CD4-positive, alpha-beta memory T cell (primary cell): ENCODE results near the gene PPP4R3A. TPM values are rescaled to one million over a fixed set of nuclear protein-coding genes. Genes with fewer than 3 reads are reported as not detected.
A peak's percentile ranks its signal among the peaks of the same experiment; 100 is the strongest.

Experiments used
- CTCF ChIA-PET: fragments of 350-600 bp; sonication (Branson Sonifier 250); formaldehyde crosslinking; loops from one replicate; lab custom pipeline; 2021; ENCODE audit warnings: inconsistent platforms; ENCODE audit not compliant: partially characterized antibody; lab: Charles Lee
- POLR2A ChIA-PET: fragments of 350-600 bp; sonication (Branson Sonifier 250); formaldehyde crosslinking; loops from one replicate; lab custom pipeline; 2021; ENCODE audit not compliant: partially characterized antibody; lab: Charles Lee
- DNase-seq, 5 donors: peaks; one replicate each; pipeline versions ENCODE4 v3.0.0 to v3.0.0-alpha.2; 2020 to 2022; ENCODE audit warnings: mixed read lengths in 1 of 5
- H3K27ac ChIP-seq: one replicate; pipeline ENCODE4 v1.7.0; 2013; ENCODE audit warnings: low read depth, low read length
- H3K27me3 ChIP-seq: 2 replicates; pipeline ENCODE4 v1.7.0; 2013; ENCODE audit warnings: mild to moderate bottlenecking, low read length, moderate library complexity; ENCODE audit not compliant: insufficient read depth
- H3K36me3 ChIP-seq: 2 replicates; pipeline ENCODE4 v1.7.0; 2013; ENCODE audit warnings: mild to moderate bottlenecking, low read length, moderate library complexity; ENCODE audit not compliant: insufficient read depth
- H3K4me1 ChIP-seq: 2 replicates; pipeline ENCODE4 v1.7.0; 2013; ENCODE audit warnings: mild to moderate bottlenecking, low read length, moderate library complexity; ENCODE audit not compliant: insufficient read depth
- H3K4me3 ChIP-seq, 2 donors: one replicate each; pipeline ENCODE4 v1.7.0; 2013; ENCODE audit warnings: low read length in 2 of 2, mild to moderate bottlenecking in 1 of 2
- H3K9me3 ChIP-seq, 2 donors: one replicate each; pipeline ENCODE4 v1.7.0; 2013; ENCODE audit warnings: low read length in 2 of 2, control low read depth in 1 of 2; ENCODE audit not compliant: control insufficient read depth in 1 of 2
- H3K27ac Mint-ChIP-seq, 7 donors: one replicate each; pipeline ENCODE4 v1.8.0; 2020 to 2021; ENCODE audit warnings: mixed read lengths in 7 of 7, mild to moderate bottlenecking in 6 of 7, inconsistent platforms in 3 of 7, moderate library complexity in 3 of 7
- H3K27me3 Mint-ChIP-seq, 2 donors: one replicate each; pipeline ENCODE4 v1.8.0; 2020 to 2021; ENCODE audit warnings: mixed read lengths in 2 of 2
- H3K36me3 Mint-ChIP-seq, 2 donors: one replicate each; pipeline ENCODE4 v1.8.0; 2020 to 2021; ENCODE audit warnings: mixed read lengths in 2 of 2, inconsistent platforms in 1 of 2, mild to moderate bottlenecking in 1 of 2
- H3K4me1 Mint-ChIP-seq, 4 donors: one replicate each; pipeline ENCODE4 v1.8.0; 2020 to 2021; ENCODE audit warnings: mixed read lengths in 4 of 4, mild to moderate bottlenecking in 1 of 4
- H3K4me3 Mint-ChIP-seq, 8 donors: one replicate each; pipeline ENCODE4 v1.8.0; 2020 to 2021; ENCODE audit warnings: mixed read lengths in 8 of 8, mild to moderate bottlenecking in 7 of 8, moderate library complexity in 6 of 8, inconsistent platforms in 3 of 8
- H3K9me3 Mint-ChIP-seq, 8 donors: one replicate each; pipeline ENCODE4 v1.8.0; 2020 to 2021; ENCODE audit warnings: mixed read lengths in 8 of 8, mild to moderate bottlenecking in 5 of 8, inconsistent platforms in 3 of 8, moderate library complexity in 1 of 8
- intact Hi-C: fragments of 100-400 bp; cut with micrococcal nuclease; formaldehyde crosslinking; loops from one replicate; pipeline ENCODE4 v1.15.1; 2023
- polyA plus RNA-seq, 2 donors: library from polyadenylated mRNA; unstranded; fragments of 300-500 nt; fragmentation: Illumina TruSeq; gene quantifications; one replicate each; pipeline ENCODE4 v1.2.3, GENCODE V29; 2021
- total RNA-seq, 2 experiments: library from RNA; stranded (reverse); gene quantifications; one replicate each; pipeline ENCODE4 v1.2.3, GENCODE V29; 2021

Gene PPP4R3A
- total and polyA plus RNA-seq, 4 experiments from 2014 or later, result 58.7 to 169 (median 146) TPM

DNA sequence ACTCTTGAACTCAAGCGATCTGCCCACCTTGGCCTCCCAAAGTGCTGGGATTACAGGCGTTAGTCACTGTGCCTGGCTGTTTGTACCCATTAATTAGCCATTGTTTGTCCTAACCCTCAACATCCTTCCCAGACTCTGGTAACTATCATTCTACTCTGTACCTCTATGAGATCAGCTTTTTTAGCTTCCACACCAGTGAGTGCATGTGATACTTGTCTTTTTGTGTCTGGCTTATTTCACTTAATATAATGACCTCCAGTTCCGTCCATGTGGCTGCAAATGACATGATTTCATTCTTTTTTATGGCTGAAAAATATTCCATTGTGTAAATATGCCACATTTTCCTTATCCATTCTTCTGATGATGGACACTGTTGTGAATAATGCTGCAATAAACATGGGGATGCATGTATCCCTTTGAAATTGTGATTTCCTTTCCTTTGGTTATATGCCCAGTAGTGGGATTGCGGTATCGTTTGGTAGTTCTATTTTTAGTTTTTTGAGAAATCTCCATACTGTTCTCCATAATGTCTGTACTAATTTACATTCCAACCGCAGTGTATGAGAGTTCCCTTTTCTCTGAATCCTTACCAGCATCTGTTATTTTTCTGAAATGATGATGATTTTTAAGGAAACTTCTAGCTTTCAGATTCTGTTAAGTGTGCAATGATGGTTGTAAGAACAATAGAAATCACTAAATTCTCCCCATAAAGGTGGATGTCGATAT, 6.7 kb upstream of the PPP4R3A start:
- CTCF ChIA-PET, result interaction anchor here (1.4 kb wide), 1 partner anchor 395 kb away, joined by 3 read pairs; no protein-coding TSS in a partner anchor
- Mint-ChIP-seq H3K27me3 (peaks cover 2% of the 10 kb centered on the region in 2 donors), H3K27ac (peak overlapping the region in 2 of 7 donors; percentile 42 to 50), H3K9me3 (peaks cover 0 to 5% (median under 1%) of the 10 kb centered on the region in 8 donors), H3K36me3 (peaks cover 0 to under 1% of the 10 kb centered on the region in 2 donors), H3K4me3 (no peak overlapping the region), H3K4me1 (no peaks in the 10 kb centered on the region)
- H3K36me3 ChIP-seq, result no peaks in the 10 kb centered on the region
- H3K4me1 ChIP-seq, result no peaks in the 10 kb centered on the region
- intact Hi-C loops, result no loop called here
- H3K27me3 ChIP-seq, result no peaks in the 10 kb centered on the region
- H3K27ac ChIP-seq, result no peak overlapping the region
- POLR2A ChIA-PET, result no interaction called here
- H3K4me3 ChIP-seq, result no peak overlapping the region
- no peak for DNase-seq
- no peaks in the 10 kb centered on the region for H3K9me3 ChIP-seq

DNA sequence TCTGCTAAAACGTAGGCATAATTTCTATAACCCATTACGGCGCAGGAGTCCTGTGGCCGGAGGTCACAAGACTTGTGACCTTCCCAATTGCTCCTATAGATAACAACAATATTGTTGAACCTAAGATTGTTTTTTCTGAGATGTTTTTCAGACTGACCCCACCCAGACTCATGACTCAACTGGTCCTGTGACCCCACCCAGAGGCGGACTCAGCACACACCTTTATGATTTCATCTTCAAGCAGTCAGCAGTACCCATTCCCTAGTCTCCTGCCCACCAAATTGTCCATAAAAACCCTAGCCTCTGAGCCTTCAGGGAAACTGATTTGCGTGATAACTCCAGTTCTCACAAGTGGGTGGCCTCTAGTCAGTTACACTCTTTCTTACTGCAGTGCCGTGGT, 5.9 kb upstream of the PPP4R3A start:
- intact Hi-C loops, result no loop called here

DNA sequence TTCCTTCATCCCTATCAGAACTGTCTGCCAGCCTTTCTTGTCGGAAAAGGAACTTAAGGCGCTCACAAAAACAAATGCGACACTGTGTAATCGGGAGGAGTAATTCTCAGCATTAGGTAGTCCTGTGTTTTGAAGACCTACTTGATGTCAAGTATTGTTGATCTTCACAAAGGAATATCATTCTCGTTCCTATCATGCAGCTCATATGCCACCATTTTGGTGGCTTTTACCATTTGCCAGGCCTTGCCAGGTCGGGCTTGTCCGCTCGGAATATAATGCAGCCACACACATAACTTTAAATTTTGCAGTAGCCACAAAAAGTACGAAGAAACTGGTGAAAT, 903 bp upstream of the PPP4R3A start:
- POLR2A ChIA-PET, result interaction anchor here (1.0 to 3.5 kb wide), 5 partner anchors 12 to 753 kb away, joined by 3 to 24 read pairs (median 3); partner anchors contain the start of genes CPSF2, NDUFB1 and TRIP11

More for the DNA sequence above, 5.9 kb upstream of the PPP4R3A start:
- no peak for DNase-seq
- H3K36me3 Mint-ChIP-seq, result no peaks in the 10 kb centered on the region
- Histone ChIP-seq H3K4me3 (no peak overlapping the region), H3K4me1 (peaks cover 5% of the 10 kb centered on the region), H3K9me3 (no peaks in the 10 kb centered on the region), H3K27ac (no peak overlapping the region), H3K27me3 (no peaks in the 10 kb centered on the region), H3K36me3 (no peaks in the 10 kb centered on the region)
- peaks cover 2% of the 10 kb centered on the region in 2 donors for H3K27me3 Mint-ChIP-seq
- H3K4me3 Mint-ChIP-seq, result no peak overlapping the region
- peaks cover 0 to 4% (median 0%) of the 10 kb centered on the region in 8 donors for H3K9me3 Mint-ChIP-seq
- ChIA-PET CTCF (interaction anchor here (1.4 kb wide), 1 partner anchor 396 kb away, joined by 3 read pairs; no protein-coding TSS in a partner anchor), POLR2A (no interaction called here)
- peaks cover 2 to 3% (median 3%) of the 10 kb centered on the region in 4 donors for H3K4me1 Mint-ChIP-seq
- peak overlapping the region in 2 of 7 donors; percentile 22 to 62 for H3K27ac Mint-ChIP-seq

DNA sequence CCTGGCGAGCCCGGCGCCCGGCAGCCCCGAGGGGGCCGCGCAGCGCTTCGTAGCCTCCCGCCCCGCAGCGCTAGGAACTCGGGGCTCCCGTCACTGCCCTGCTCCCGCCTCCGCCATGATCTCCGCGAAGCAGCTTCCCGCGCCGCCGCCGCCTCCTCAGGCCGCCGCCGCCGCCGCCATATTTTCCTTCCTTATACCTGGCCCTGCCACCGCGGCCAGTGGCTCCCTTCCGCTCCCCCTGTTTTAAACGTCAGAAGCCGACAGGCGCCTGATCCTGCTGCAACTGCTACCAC, 286 bp downstream of the PPP4R3A start:
- Mint-ChIP-seq H3K4me3 (peak overlapping the region; percentile 95 to 100 (median 100)), H3K36me3 (peaks cover 19 to 41% of the 10 kb centered on the region in 2 donors), H3K9me3 (no peaks in the 10 kb centered on the region), H3K27ac (peak overlapping the region; percentile 99 to 100 (median 100)), H3K27me3 (no peaks in the 10 kb centered on the region), H3K4me1 (peaks cover 23 to 50% (median 33%) of the 10 kb centered on the region in 4 donors)
- Histone ChIP-seq H3K36me3 (no peaks in the 10 kb centered on the region), H3K4me1 (peaks cover 43% of the 10 kb centered on the region), H3K27ac (peak overlapping the region; percentile 99), H3K4me3 (peak overlapping the region; percentile 29 to 88), H3K9me3 (no peaks in the 10 kb centered on the region), H3K27me3 (no peaks in the 10 kb centered on the region)
- intact Hi-C loops, result loop anchor here (1.0 to 5.0 kb wide), 6 partner anchors 186 to 1128 kb away; partner anchors contain the start of genes ATXN3, CPSF2, NDUFB1 and TRIP11
- CTCF ChIA-PET, result interaction anchor here (0.6 kb wide), 1 partner anchor 190 kb away, joined by 4 read pairs; no protein-coding TSS in a partner anchor
- POLR2A ChIA-PET, result interaction anchor here (0.6 to 3.5 kb wide), 25 partner anchors 8 to 1127 kb away, joined by 3 to 24 read pairs (median 4); partner anchors contain the start of genes ATXN3, CPSF2, DGLUCY and NDUFB1
- no peak for DNase-seq

More for the DNA sequence above, 903 bp upstream of the PPP4R3A start:
- DNase-seq, result no peak
- H3K9me3 ChIP-seq, result no peaks in the 10 kb centered on the region
- H3K4me3 Mint-ChIP-seq, result peak overlapping the region; percentile 95 to 100 (median 100)
- intact Hi-C loops, result loop anchor here (2.0 to 5.0 kb wide), 3 partner anchors 352 to 1129 kb away; partner anchors contain the start of genes CPSF2 and NDUFB1
- H3K4me3 ChIP-seq, result peak overlapping the region; percentile 31 to 88
- CTCF ChIA-PET, result no interaction called here
- no peaks in the 10 kb centered on the region for H3K9me3 Mint-ChIP-seq
- peaks cover 0 to 1% of the 10 kb centered on the region in 2 donors for H3K27me3 Mint-ChIP-seq
- H3K4me1 ChIP-seq, result peaks cover 31% of the 10 kb centered on the region
- H3K36me3 Mint-ChIP-seq, result peaks cover 17 to 31% of the 10 kb centered on the region in 2 donors
- H3K4me1 Mint-ChIP-seq, result peaks cover 18 to 38% (median 24%) of the 10 kb centered on the region in 4 donors
- peak overlapping the region; percentile 99 for H3K27ac ChIP-seq
- peak overlapping the region; percentile 99 to 100 (median 100) for H3K27ac Mint-ChIP-seq
- H3K36me3 ChIP-seq, result no peaks in the 10 kb centered on the region
- H3K27me3 ChIP-seq, result no peaks in the 10 kb centered on the region

DNA sequence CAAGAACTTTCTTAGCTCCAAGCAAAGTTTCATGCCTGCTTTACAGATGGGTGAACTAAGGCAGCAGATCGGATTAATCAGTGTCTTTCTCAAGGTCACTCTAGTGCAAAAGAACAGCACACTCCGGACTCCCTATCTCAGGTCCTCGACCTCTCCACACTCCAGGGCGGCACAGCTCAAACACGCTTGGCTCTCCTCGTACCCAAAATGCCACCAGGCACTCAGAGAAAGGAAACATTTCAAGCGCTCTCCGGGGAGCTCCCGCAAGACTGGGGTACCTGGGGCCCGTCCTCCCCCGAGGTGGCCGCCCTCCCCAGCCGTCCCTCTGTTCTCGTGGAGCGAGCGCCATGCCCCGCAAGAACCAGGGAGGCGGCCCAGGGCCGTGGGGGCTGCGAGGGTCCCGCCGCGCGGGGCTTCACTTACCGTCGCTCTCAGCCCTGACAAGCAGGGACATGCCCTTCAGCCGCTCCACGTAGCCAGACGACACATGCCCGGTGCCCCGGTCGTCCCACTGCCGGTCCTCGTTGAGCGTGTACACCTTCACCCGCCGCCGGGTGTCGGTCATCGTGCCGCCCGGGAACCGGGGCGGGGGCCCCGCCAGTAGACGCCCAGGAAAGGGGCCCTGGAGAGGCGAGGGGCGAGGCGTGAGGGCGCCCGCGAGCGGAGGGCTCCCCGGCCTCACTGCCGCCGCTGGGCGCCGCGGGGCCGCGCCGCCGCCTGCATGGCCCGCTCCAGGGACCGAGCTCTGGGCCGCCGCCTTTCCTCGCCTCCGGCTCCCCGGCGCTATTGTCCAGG, 830 bp downstream of the PPP4R3A start:
- Mint-ChIP-seq H3K27ac (peak overlapping the region; percentile 94 to 99 (median 96)), H3K4me3 (peak overlapping the region; percentile 94 to 100 (median 96)), H3K4me1 (peaks cover 27 to 55% (median 37%) of the 10 kb centered on the region in 4 donors), H3K9me3 (no peaks in the 10 kb centered on the region), H3K36me3 (peaks cover 22 to 46% of the 10 kb centered on the region in 2 donors), H3K27me3 (no peaks in the 10 kb centered on the region)
- Histone ChIP-seq H3K36me3 (no peaks in the 10 kb centered on the region), H3K4me1 (peaks cover 49% of the 10 kb centered on the region), H3K27me3 (no peaks in the 10 kb centered on the region), H3K9me3 (no peaks in the 10 kb centered on the region), H3K4me3 (peak overlapping the region; percentile 59 to 88), H3K27ac (peak overlapping the region; percentile 99)
- ChIA-PET POLR2A (interaction anchor here (0.6 to 3.5 kb wide), 26 partner anchors 8 to 1126 kb away, joined by 3 to 24 read pairs (median 4); partner anchors contain the start of genes ATXN3, CPSF2, DGLUCY and NDUFB1), CTCF (interaction anchor here (0.6 kb wide), 1 partner anchor 190 kb away, joined by 4 read pairs; no protein-coding TSS in a partner anchor)
- intact Hi-C loops, result no loop called here
- peak in 3 of 5 donors; percentile 38 to 45 (median 42) for DNase-seq

DNA sequence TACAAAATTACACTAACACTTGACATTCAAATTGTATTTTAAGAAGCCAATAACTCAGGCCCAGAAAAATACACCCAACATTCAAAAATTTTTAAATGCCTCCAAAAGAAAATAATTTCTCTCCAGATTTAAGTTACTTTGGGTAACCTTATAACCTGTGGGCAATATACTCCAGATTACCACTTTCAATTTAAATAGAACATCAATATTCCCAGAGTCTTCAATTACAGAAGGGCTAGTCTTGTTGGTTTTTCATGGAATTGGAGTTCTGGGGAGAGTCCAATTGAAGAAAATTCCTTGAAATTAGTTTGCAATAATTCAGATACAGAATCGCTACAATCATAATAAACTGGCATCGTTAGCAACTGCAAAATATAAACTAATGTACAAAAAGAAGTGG, 2.0 kb downstream of the PPP4R3A start:
- H3K27ac Mint-ChIP-seq, result peak overlapping the region; percentile 93 to 99 (median 96)
- H3K4me3 ChIP-seq, result peak overlapping the region; percentile 59 to 88
- no peaks in the 10 kb centered on the region for H3K9me3 ChIP-seq
- ChIA-PET CTCF (no interaction called here), POLR2A (interaction anchor here (0.6 to 3.5 kb wide), 2 partner anchors 532 to 599 kb away, joined by 3 to 17 read pairs; partner anchors contain the start of genes ATXN3 and TRIP11)
- H3K9me3 Mint-ChIP-seq, result no peaks in the 10 kb centered on the region
- peaks cover 58% of the 10 kb centered on the region for H3K4me1 ChIP-seq
- H3K36me3 Mint-ChIP-seq, result peaks cover 29 to 53% of the 10 kb centered on the region in 2 donors
- H3K4me3 Mint-ChIP-seq, result peak overlapping the region; percentile 92 to 97 (median 96)
- no peaks in the 10 kb centered on the region for H3K27me3 ChIP-seq
- H3K27me3 Mint-ChIP-seq, result no peaks in the 10 kb centered on the region
- intact Hi-C loops, result no loop called here
- peaks cover 32 to 65% (median 45%) of the 10 kb centered on the region in 4 donors for H3K4me1 Mint-ChIP-seq
- H3K36me3 ChIP-seq, result no peaks in the 10 kb centered on the region
- no peak for DNase-seq
- H3K27ac ChIP-seq, result peak overlapping the region; percentile 99
